ENCODE data around the gene SFXN1.

GRCh38 chr5:175494264-175495183, 16.2 kb downstream of the SFXN1 start:
- TF ChIP-seq CTCF (IDR thresholded peaks at IDR 0.05; ENCODE audit: low read depth, low read length, missing input control): no peak
- no peak for TF ChIP-seq TAF1 (conservative IDR thresholded peaks at IDR 0.05)
- TF ChIP-seq MAX (IDR thresholded peaks at IDR 0.05): no peak
- TF ChIP-seq EGR1 (IDR thresholded peaks at IDR 0.05; ENCODE audit: low read depth in 2 of 2): no peak
- TF ChIP-seq NR2F2 (IDR thresholded peaks at IDR 0.05): no peak
- TF ChIP-seq GABPA (IDR thresholded peaks at IDR 0.05 in 1 of 2, conservative IDR thresholded peaks at IDR 0.05 in 1 of 2): no peak
- TF ChIP-seq ATF3 (IDR thresholded peaks at IDR 0.05): no peak
- no peak for TF ChIP-seq JUND (IDR thresholded peaks at IDR 0.05)
- no peak for TF ChIP-seq YY1 (IDR thresholded peaks at IDR 0.05)
- no peak for TF ChIP-seq HNF4A (conservative IDR thresholded peaks at IDR 0.05)
- no peak for TF ChIP-seq ZBTB33 (IDR thresholded peaks at IDR 0.05)
- TF ChIP-seq FOXA2 (IDR thresholded peaks at IDR 0.05): no peak
- TF ChIP-seq RAD21 (IDR thresholded peaks at IDR 0.05): no peak

Measured in liver (tissue), 3 donors.